ENCODE results near the gene SLC28A3. TPM values are rescaled to one million over a fixed set of nuclear protein-coding genes. Genes with fewer than 3 reads are reported as not detected.
A peak's percentile ranks its signal among the peaks of the same experiment; 100 is the strongest.

The SLC28A3 gene
- total and polyA plus RNA-seq, 5 donors from 2014 or later, result not detected

GRCh38 chr9:84258371-84258770 lies 82.2 kb downstream of the SLC28A3 start:
- Histone ChIP-seq H3K9me3 (ENCODE audit: control insufficient read depth in 2 of 2, low read length in 2 of 2) (no peaks in the 10 kb centered on the region), H3K4me3 (ENCODE audit: low read depth, low read length) (no peak overlapping the region), H3K4me1 (ENCODE audit: control insufficient read depth, insufficient read depth, low read length, poor library complexity, severe bottlenecking) (no peaks in the 10 kb centered on the region), H3K36me3 (ENCODE audit: control insufficient read depth, insufficient read depth, low read length) (no peaks in the 10 kb centered on the region), H3K27me3 (ENCODE audit: control insufficient read depth, insufficient read depth, low read length) (peaks cover 3% of the 10 kb centered on the region), H3K27ac (ENCODE audit: insufficient read depth, low read length, poor library complexity, severe bottlenecking) (no peak overlapping the region)
- Mint-ChIP-seq H3K36me3 (no peaks in the 10 kb centered on the region), H3K4me3 (no peak overlapping the region), H3K27me3 (peaks cover 13% of the 10 kb centered on the region), H3K4me1 (peaks cover 0 to 3% (median under 1%) of the 10 kb centered on the region in 4 donors), H3K27ac (no peak overlapping the region), H3K9me3 (no peaks in the 10 kb centered on the region)
- DNase-seq (no peak), ATAC-seq (ENCODE audit: low read depth in 2 of 2) (no peak)

DNA sequence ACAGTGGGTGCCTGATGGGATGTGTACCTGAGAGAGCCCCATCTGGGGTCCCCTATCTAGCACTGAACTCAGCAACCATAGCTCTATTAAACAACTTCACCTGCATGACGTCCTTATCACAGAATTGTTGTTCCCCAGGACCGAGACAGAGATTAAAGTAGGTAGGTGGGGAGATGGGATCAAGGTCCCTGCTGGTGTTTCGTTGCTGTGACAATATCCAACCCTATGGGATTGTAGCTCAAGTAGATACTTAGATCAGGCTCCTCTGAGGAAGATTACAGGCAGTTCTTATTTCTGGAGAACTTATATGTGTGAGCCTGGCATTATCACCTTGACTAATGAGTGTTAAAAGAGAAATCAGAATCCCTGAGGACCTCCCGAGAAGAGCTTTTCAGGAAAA lies 84.9 kb downstream of the SLC28A3 start:
- no peaks in the 10 kb centered on the region for H3K36me3 ChIP-seq (ENCODE audit: control insufficient read depth, insufficient read depth, low read length)
- Mint-ChIP-seq H3K4me3 (no peak overlapping the region), H3K4me1 (no peaks in the 10 kb centered on the region), H3K27me3 (peaks cover 7% of the 10 kb centered on the region), H3K36me3 (no peaks in the 10 kb centered on the region), H3K27ac (no peak overlapping the region), H3K9me3 (no peaks in the 10 kb centered on the region)
- DNase-seq (no peak), ATAC-seq (ENCODE audit: low read depth in 2 of 2) (no peak)
- H3K9me3 ChIP-seq (ENCODE audit: control insufficient read depth in 2 of 2, low read length in 2 of 2), result no peaks in the 10 kb centered on the region
- no peaks in the 10 kb centered on the region for H3K4me1 ChIP-seq (ENCODE audit: control insufficient read depth, insufficient read depth, low read length, poor library complexity, severe bottlenecking)
- H3K27me3 ChIP-seq (ENCODE audit: control insufficient read depth, insufficient read depth, low read length), result peaks cover 7% of the 10 kb centered on the region
- H3K27ac ChIP-seq (ENCODE audit: insufficient read depth, low read length, poor library complexity, severe bottlenecking), result no peak overlapping the region
- no peak overlapping the region for H3K4me3 ChIP-seq (ENCODE audit: low read depth, low read length)

- Mint-ChIP-seq H3K27ac (no peak overlapping the region), H3K4me1 (no peaks in the 10 kb centered on the region), H3K27me3 (peaks cover 7% of the 10 kb centered on the region), H3K4me3 (no peak overlapping the region), H3K9me3 (no peaks in the 10 kb centered on the region), H3K36me3 (no peaks in the 10 kb centered on the region)
- Histone ChIP-seq H3K4me3 (ENCODE audit: low read depth, low read length) (no peak overlapping the region), H3K4me1 (ENCODE audit: control insufficient read depth, insufficient read depth, low read length, poor library complexity, severe bottlenecking) (no peaks in the 10 kb centered on the region), H3K9me3 (ENCODE audit: control insufficient read depth in 2 of 2, low read length in 2 of 2) (no peaks in the 10 kb centered on the region), H3K27me3 (ENCODE audit: control insufficient read depth, insufficient read depth, low read length) (peaks cover 7% of the 10 kb centered on the region), H3K36me3 (ENCODE audit: control insufficient read depth, insufficient read depth, low read length) (no peaks in the 10 kb centered on the region), H3K27ac (ENCODE audit: insufficient read depth, low read length, poor library complexity, severe bottlenecking) (no peak overlapping the region)
- DNase-seq (no peak), ATAC-seq (ENCODE audit: low read depth in 2 of 2) (no peak)
Observed at GRCh38 chr9:84254972-84255371, 85.6 kb downstream of the SLC28A3 start.

- no peaks in the 10 kb centered on the region for H3K36me3 Mint-ChIP-seq
- ATAC-seq (ENCODE audit: low read depth in 2 of 2) (no peak), DNase-seq (no peak)
- H3K36me3 ChIP-seq (ENCODE audit: control insufficient read depth, insufficient read depth, low read length), result no peaks in the 10 kb centered on the region
- H3K9me3 ChIP-seq (ENCODE audit: control insufficient read depth in 2 of 2, low read length in 2 of 2), result no peaks in the 10 kb centered on the region
- peaks cover 0 to 6% (median 0%) of the 10 kb centered on the region in 7 donors for H3K9me3 Mint-ChIP-seq
- no peak overlapping the region for H3K4me3 Mint-ChIP-seq
- no peak overlapping the region for H3K27ac Mint-ChIP-seq
- no peak overlapping the region for H3K27ac ChIP-seq (ENCODE audit: insufficient read depth, low read length, poor library complexity, severe bottlenecking)
- H3K4me1 Mint-ChIP-seq, result no peaks in the 10 kb centered on the region
- H3K4me1 ChIP-seq (ENCODE audit: control insufficient read depth, insufficient read depth, low read length, poor library complexity, severe bottlenecking), result no peaks in the 10 kb centered on the region
- peaks cover 7% of the 10 kb centered on the region for H3K27me3 ChIP-seq (ENCODE audit: control insufficient read depth, insufficient read depth, low read length)
- H3K27me3 Mint-ChIP-seq, result no peaks in the 10 kb centered on the region
- no peak overlapping the region for H3K4me3 ChIP-seq (ENCODE audit: low read depth, low read length)
Observed at GRCh38 chr9:84251921-84252320, 88.6 kb downstream of the SLC28A3 start.

GRCh38 chr9:84241817-84242373 lies 98.7 kb downstream of the SLC28A3 start:
- Mint-ChIP-seq H3K27me3 (peaks cover 34% of the 10 kb centered on the region), H3K36me3 (no peaks in the 10 kb centered on the region)

GRCh38 chr9:84239343-84239742 lies 101.2 kb downstream of the SLC28A3 start:
- Histone ChIP-seq H3K4me1 (ENCODE audit: control insufficient read depth, insufficient read depth, low read length, poor library complexity, severe bottlenecking) (no peaks in the 10 kb centered on the region), H3K9me3 (ENCODE audit: control insufficient read depth in 2 of 2, low read length in 2 of 2) (no peaks in the 10 kb centered on the region), H3K27me3 (ENCODE audit: control insufficient read depth, insufficient read depth, low read length) (peaks cover 4% of the 10 kb centered on the region), H3K27ac (ENCODE audit: insufficient read depth, low read length, poor library complexity, severe bottlenecking) (no peak overlapping the region), H3K36me3 (ENCODE audit: control insufficient read depth, insufficient read depth, low read length) (no peaks in the 10 kb centered on the region), H3K4me3 (ENCODE audit: low read depth, low read length) (no peak overlapping the region)
- Mint-ChIP-seq H3K27me3 (peaks cover 32% of the 10 kb centered on the region), H3K9me3 (peaks cover 0 to 4% (median 0%) of the 10 kb centered on the region in 7 donors), H3K27ac (no peak overlapping the region), H3K36me3 (no peaks in the 10 kb centered on the region), H3K4me3 (no peak overlapping the region), H3K4me1 (no peaks in the 10 kb centered on the region)
- ATAC-seq (ENCODE audit: low read depth in 2 of 2) (no peak), DNase-seq (no peak)

More at GRCh38 chr9:84241817-84242373, 98.7 kb downstream of the SLC28A3 start:
- Histone ChIP-seq H3K27me3 (ENCODE audit: control insufficient read depth, insufficient read depth, low read length) (peaks cover 7% of the 10 kb centered on the region), H3K4me3 (ENCODE audit: low read depth, low read length) (no peak overlapping the region), H3K27ac (ENCODE audit: insufficient read depth, low read length, poor library complexity, severe bottlenecking) (no peak overlapping the region), H3K9me3 (ENCODE audit: control insufficient read depth in 2 of 2, low read length in 2 of 2) (no peaks in the 10 kb centered on the region), H3K36me3 (ENCODE audit: control insufficient read depth, insufficient read depth, low read length) (no peaks in the 10 kb centered on the region), H3K4me1 (ENCODE audit: control insufficient read depth, insufficient read depth, low read length, poor library complexity, severe bottlenecking) (no peaks in the 10 kb centered on the region)
- Mint-ChIP-seq H3K9me3 (peaks cover 0 to 6% (median 0%) of the 10 kb centered on the region in 7 donors), H3K4me3 (no peak overlapping the region), H3K4me1 (no peaks in the 10 kb centered on the region), H3K27ac (no peak overlapping the region)
- ATAC-seq (ENCODE audit: low read depth in 2 of 2), result no peak
- no peak for DNase-seq

- H3K36me3 Mint-ChIP-seq, result no peaks in the 10 kb centered on the region
- peaks cover 2% of the 10 kb centered on the region for H3K27me3 ChIP-seq (ENCODE audit: control insufficient read depth, insufficient read depth, low read length)
- peaks cover 0 to 4% (median 0%) of the 10 kb centered on the region in 7 donors for H3K9me3 Mint-ChIP-seq
Observed at GRCh38 chr9:84238652-84239051, 101.9 kb downstream of the SLC28A3 start.

DNA sequence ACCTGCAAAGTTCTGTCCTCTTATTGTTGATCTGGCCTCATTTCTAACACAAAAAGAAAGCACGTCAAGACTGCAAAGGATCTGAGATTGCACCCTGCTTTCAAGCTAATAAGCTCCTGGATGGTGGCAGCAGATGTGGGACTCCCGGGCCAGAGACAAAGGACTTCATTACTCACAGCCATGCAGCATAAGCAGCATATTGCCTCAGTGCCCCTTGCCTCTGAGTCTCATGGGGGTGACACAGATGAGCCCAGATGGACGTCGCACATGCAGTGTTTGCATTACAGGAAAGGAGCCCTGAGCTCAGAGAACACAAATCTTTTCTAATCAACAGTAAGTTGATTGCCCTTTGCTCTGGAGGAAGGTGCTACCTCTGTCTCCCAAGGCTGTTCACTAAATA lies 105.0 kb downstream of the SLC28A3 start:
- Mint-ChIP-seq H3K27ac (no peak overlapping the region), H3K9me3 (peaks cover 0 to 4% (median 0%) of the 10 kb centered on the region in 7 donors), H3K36me3 (no peaks in the 10 kb centered on the region), H3K4me1 (no peaks in the 10 kb centered on the region), H3K4me3 (no peak overlapping the region), H3K27me3 (peaks cover 35% of the 10 kb centered on the region)
- no peaks in the 10 kb centered on the region for H3K36me3 ChIP-seq (ENCODE audit: control insufficient read depth, insufficient read depth, low read length)
- no peak overlapping the region for H3K4me3 ChIP-seq (ENCODE audit: low read depth, low read length)
- ATAC-seq (ENCODE audit: low read depth in 2 of 2), result no peak
- H3K4me1 ChIP-seq (ENCODE audit: control insufficient read depth, insufficient read depth, low read length, poor library complexity, severe bottlenecking), result no peaks in the 10 kb centered on the region
- no peak overlapping the region for H3K27ac ChIP-seq (ENCODE audit: insufficient read depth, low read length, poor library complexity, severe bottlenecking)
- DNase-seq, result no peak
- H3K9me3 ChIP-seq (ENCODE audit: control insufficient read depth in 2 of 2, low read length in 2 of 2), result no peaks in the 10 kb centered on the region
- H3K27me3 ChIP-seq (ENCODE audit: control insufficient read depth, insufficient read depth, low read length), result no peaks in the 10 kb centered on the region

More at GRCh38 chr9:84238652-84239051, 101.9 kb downstream of the SLC28A3 start:
- no peaks in the 10 kb centered on the region for H3K4me1 ChIP-seq (ENCODE audit: control insufficient read depth, insufficient read depth, low read length, poor library complexity, severe bottlenecking)
- no peaks in the 10 kb centered on the region for H3K36me3 ChIP-seq (ENCODE audit: control insufficient read depth, insufficient read depth, low read length)
- Mint-ChIP-seq H3K27ac (no peak overlapping the region), H3K4me3 (no peak overlapping the region), H3K27me3 (peaks cover 29% of the 10 kb centered on the region), H3K4me1 (no peaks in the 10 kb centered on the region)
- no peak for ATAC-seq (ENCODE audit: low read depth in 2 of 2)
- H3K9me3 ChIP-seq (ENCODE audit: control insufficient read depth in 2 of 2, low read length in 2 of 2), result no peaks in the 10 kb centered on the region
- no peak overlapping the region for H3K4me3 ChIP-seq (ENCODE audit: low read depth, low read length)
- peak in 1 of 3 donors; percentile 3 for DNase-seq
- no peak overlapping the region for H3K27ac ChIP-seq (ENCODE audit: insufficient read depth, low read length, poor library complexity, severe bottlenecking)

Measured in CD4-positive, CD25-positive, alpha-beta regulatory T cell (primary cell).